ENCODE data around the gene RPRD1A.

GRCh38 chr18:35998967-35999366 lies 68.4 kb downstream of the RPRD1A start:
- no peak for TF ChIP-seq CTCF (IDR thresholded peaks at IDR 0.05)
- no peak for TF ChIP-seq POLR2A (IDR thresholded peaks at IDR 0.05)

All from uterus (tissue), 2 donors.